ENCODE results near the gene MAN2A1. TPM values are rescaled to one million over a fixed set of nuclear protein-coding genes. Genes with fewer than 3 reads are reported as not detected.

MAN2A1 gene
- polyA plus RNA-seq, 1 experiment, result 55.8 TPM

DNA sequence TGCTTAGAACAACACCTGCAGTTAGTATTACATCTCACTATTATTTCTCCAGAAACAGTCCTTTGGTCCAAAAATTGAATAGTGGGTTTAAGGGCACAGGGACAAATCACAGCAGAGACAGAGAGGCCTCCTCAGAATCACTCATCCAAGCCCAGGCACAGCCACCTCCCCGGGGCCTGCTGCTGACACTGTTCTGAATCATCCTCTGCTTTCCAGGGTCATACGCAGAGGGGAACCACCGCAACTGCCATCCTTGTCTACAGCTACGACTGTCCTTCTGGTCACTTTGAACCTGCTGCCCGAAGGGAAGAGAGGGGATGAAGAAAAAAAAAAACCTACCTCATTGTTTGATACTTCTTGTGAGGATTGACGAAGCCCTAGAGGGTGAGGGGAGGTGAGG lies 35.3 kb upstream of the MAN2A1 start:
- ChIA-PET POLR2A (no interaction called here), CTCF (no interaction called here)
- TF ChIP-seq, protein P1, sequence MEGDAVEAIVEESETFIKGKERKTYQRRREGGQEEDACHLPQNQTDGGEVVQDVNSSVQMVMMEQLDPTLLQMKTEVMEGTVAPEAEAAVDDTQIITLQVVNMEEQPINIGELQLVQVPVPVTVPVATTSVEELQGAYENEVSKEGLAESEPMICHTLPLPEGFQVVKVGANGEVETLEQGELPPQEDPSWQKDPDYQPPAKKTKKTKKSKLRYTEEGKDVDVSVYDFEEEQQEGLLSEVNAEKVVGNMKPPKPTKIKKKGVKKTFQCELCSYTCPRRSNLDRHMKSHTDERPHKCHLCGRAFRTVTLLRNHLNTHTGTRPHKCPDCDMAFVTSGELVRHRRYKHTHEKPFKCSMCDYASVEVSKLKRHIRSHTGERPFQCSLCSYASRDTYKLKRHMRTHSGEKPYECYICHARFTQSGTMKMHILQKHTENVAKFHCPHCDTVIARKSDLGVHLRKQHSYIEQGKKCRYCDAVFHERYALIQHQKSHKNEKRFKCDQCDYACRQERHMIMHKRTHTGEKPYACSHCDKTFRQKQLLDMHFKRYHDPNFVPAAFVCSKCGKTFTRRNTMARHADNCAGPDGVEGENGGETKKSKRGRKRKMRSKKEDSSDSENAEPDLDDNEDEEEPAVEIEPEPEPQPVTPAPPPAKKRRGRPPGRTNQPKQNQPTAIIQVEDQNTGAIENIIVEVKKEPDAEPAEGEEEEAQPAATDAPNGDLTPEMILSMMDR (IDR thresholded peaks at IDR 0.05; ENCODE audit: low read depth, low read length), result no peak
- no peak for DNase-seq (ENCODE audit: low read depth, low spot score)
- Histone ChIP-seq H3K9me3 (ENCODE audit: control insufficient read depth, insufficient read depth, low read length) (no peaks in the 10 kb centered on the region), H3K27ac (ENCODE audit: low read depth, low read length) (no peak overlapping the region), H3K27me3 (ENCODE audit: control insufficient read depth, insufficient read depth, low read length) (no peaks in the 10 kb centered on the region), H3K4me3 (ENCODE audit: low read depth, low read length) (no peak overlapping the region)

DNA sequence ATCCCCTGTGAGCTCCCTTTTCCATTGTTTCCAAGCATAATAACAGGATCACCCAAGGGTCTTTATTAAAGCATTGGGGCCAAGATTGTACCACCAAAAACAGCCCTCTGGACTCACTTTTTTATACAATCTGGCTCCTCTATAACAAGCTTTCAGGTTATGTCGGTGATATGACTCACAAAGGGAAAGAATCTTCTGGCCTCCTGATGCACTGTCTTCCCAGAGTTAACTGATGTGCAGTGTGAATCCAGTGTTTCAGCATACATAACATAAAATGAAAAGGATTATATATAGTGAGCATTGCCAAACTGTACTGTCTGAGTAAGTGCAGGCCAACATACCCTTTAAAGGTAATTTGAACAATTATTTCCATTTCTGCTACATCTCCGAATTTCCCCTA lies 33.9 kb upstream of the MAN2A1 start:
- DNase-seq (ENCODE audit: low read depth, low spot score), result no peak
- CTCF ChIA-PET, result no interaction called here
- H3K27me3 ChIP-seq (ENCODE audit: control insufficient read depth, insufficient read depth, low read length), result no peaks in the 10 kb centered on the region
- TF ChIP-seq, protein P1 (IDR thresholded peaks at IDR 0.05; ENCODE audit: low read depth, low read length), result no peak
- no peak overlapping the region for H3K4me3 ChIP-seq (ENCODE audit: low read depth, low read length)
- POLR2A ChIA-PET, result no interaction called here
- no peaks in the 10 kb centered on the region for H3K9me3 ChIP-seq (ENCODE audit: control insufficient read depth, insufficient read depth, low read length)
- H3K27ac ChIP-seq (ENCODE audit: low read depth, low read length), result no peak overlapping the region

DNA sequence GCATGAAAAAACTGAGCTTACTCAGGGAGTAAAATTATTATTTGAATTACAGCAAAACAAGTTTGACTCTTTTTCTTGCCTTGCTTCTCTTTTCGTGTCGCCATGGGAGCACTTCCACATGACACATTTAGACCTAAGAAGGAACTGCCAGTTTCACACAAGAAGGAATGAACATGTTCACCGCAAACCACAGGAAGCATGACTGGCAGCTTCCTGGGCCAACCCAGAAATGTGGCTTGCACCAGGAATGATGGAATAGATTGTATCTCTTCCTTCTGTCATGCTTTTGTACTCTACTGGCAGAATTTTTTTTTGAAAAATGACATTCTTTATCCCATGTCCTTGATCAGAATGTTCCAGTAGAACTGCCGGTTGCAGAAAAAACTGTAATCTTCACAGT lies 32.9 kb upstream of the MAN2A1 start:
- TF ChIP-seq, protein P1 (IDR thresholded peaks at IDR 0.05; ENCODE audit: low read depth, low read length), result no peak
- Histone ChIP-seq H3K27me3 (ENCODE audit: control insufficient read depth, insufficient read depth, low read length) (no peaks in the 10 kb centered on the region), H3K27ac (ENCODE audit: low read depth, low read length) (no peak overlapping the region), H3K4me3 (ENCODE audit: low read depth, low read length) (no peak overlapping the region), H3K9me3 (ENCODE audit: control insufficient read depth, insufficient read depth, low read length) (no peaks in the 10 kb centered on the region)
- DNase-seq (ENCODE audit: low read depth, low spot score), result no peak
- ChIA-PET POLR2A (no interaction called here), CTCF (no interaction called here)

DNA sequence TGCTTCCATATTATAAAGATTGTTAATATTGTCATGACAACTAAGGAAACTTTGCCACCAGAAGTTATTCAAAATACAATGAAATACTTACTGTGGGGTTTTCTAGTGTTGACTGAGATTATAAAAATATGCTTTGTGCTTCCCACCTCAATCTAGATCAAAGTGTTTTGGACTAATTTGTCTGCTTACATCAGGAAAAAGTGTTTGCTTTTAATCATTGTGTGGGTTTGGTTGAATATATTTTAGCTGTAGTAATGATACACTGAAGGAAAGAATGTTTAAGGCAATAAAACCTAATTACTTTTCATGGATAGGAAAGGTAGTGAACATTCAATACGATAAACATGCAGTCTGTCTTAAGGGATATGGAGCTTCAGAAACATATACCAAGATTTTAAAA lies 29.8 kb upstream of the MAN2A1 start:
- POLR2A ChIA-PET, result no interaction called here
- no peak for DNase-seq (ENCODE audit: low read depth, low spot score)
- H3K4me3 ChIP-seq (ENCODE audit: low read depth, low read length), result no peak overlapping the region
- no peaks in the 10 kb centered on the region for H3K27me3 ChIP-seq (ENCODE audit: control insufficient read depth, insufficient read depth, low read length)
- H3K9me3 ChIP-seq (ENCODE audit: control insufficient read depth, insufficient read depth, low read length), result no peaks in the 10 kb centered on the region
- CTCF ChIA-PET, result no interaction called here
- no peak overlapping the region for H3K27ac ChIP-seq (ENCODE audit: low read depth, low read length)
- TF ChIP-seq, protein P1 (IDR thresholded peaks at IDR 0.05; ENCODE audit: low read depth, low read length), result no peak

DNA sequence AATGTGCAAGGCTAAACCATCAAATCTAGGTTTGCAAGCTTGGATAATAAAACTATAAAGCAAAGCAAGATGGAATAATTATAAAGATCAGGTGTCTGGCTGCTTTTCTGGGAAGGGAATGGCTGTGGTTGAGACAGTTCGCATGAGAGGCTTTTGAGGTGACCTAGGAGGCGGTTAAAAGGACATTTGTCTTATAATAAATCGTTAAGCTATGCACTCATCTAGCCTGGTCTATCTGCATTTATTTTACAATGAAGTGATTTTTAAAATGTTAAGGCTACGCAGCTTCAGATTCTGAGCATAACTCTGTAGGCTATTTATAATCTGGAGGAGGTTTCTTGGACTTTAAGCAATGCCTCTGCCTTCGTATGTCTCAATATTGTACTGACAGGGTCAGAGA lies 29.4 kb upstream of the MAN2A1 start:
- TF ChIP-seq, protein P1 (IDR thresholded peaks at IDR 0.05; ENCODE audit: low read depth, low read length), result no peak
- H3K4me3 ChIP-seq (ENCODE audit: low read depth, low read length), result no peak overlapping the region
- H3K9me3 ChIP-seq (ENCODE audit: control insufficient read depth, insufficient read depth, low read length), result no peaks in the 10 kb centered on the region
- ChIA-PET CTCF (no interaction called here), POLR2A (no interaction called here)
- no peaks in the 10 kb centered on the region for H3K27me3 ChIP-seq (ENCODE audit: control insufficient read depth, insufficient read depth, low read length)
- no peak for DNase-seq (ENCODE audit: low read depth, low spot score)
- H3K27ac ChIP-seq (ENCODE audit: low read depth, low read length), result no peak overlapping the region

Measured in AG04450 (cell line).